ENCODE data around the gene ME2. TPM values are rescaled to one million over a fixed set of nuclear protein-coding genes. Genes with fewer than 3 reads are reported as not detected.
"Not testable (repeated sequence)": the region's sequence is repeated elsewhere in the genome, so short reads cannot be mapped to it uniquely, and the experiment has no call there.

ME2 gene
- total RNA-seq, 1 donor from 2014 or later: 41.9 TPM

GRCh38 chr18:50850307-50851065 lies 28.4 kb upstream of the ME2 start:
- no peaks in the 10 kb centered on the region for H3K36me3 Mint-ChIP-seq (ENCODE audit: unreplicated experiment)
- no peaks in the 10 kb centered on the region for H3K4me1 Mint-ChIP-seq (ENCODE audit: low read depth, unreplicated experiment)
- no peak for TF ChIP-seq CTCF (IDR thresholded peaks at IDR 0.05; ENCODE audit: partially characterized antibody, unreplicated experiment)
- H3K27ac Mint-ChIP-seq (ENCODE audit: unreplicated experiment): no peak overlapping the region
- DNase-seq: no peak
- H3K27me3 Mint-ChIP-seq (ENCODE audit: unreplicated experiment): peaks cover 5% of the 10 kb centered on the region
- peaks cover 4% of the 10 kb centered on the region for H3K9me3 Mint-ChIP-seq (ENCODE audit: unreplicated experiment)
- H3K4me3 Mint-ChIP-seq (ENCODE audit: unreplicated experiment): no peak overlapping the region

GRCh38 chr18:50853863-50854271 lies 25.1 kb upstream of the ME2 start:
- TF ChIP-seq CTCF (IDR thresholded peaks at IDR 0.05; ENCODE audit: partially characterized antibody, unreplicated experiment): no peak
- peaks cover 4% of the 10 kb centered on the region for H3K9me3 Mint-ChIP-seq (ENCODE audit: unreplicated experiment)
- no peak for DNase-seq
- no peak overlapping the region for H3K27ac Mint-ChIP-seq (ENCODE audit: unreplicated experiment)
- no peaks in the 10 kb centered on the region for H3K36me3 Mint-ChIP-seq (ENCODE audit: unreplicated experiment)
- no peaks in the 10 kb centered on the region for H3K4me1 Mint-ChIP-seq (ENCODE audit: low read depth, unreplicated experiment)
- H3K27me3 Mint-ChIP-seq (ENCODE audit: unreplicated experiment): peaks cover 5% of the 10 kb centered on the region
- no peak overlapping the region for H3K4me3 Mint-ChIP-seq (ENCODE audit: unreplicated experiment)

DNA sequence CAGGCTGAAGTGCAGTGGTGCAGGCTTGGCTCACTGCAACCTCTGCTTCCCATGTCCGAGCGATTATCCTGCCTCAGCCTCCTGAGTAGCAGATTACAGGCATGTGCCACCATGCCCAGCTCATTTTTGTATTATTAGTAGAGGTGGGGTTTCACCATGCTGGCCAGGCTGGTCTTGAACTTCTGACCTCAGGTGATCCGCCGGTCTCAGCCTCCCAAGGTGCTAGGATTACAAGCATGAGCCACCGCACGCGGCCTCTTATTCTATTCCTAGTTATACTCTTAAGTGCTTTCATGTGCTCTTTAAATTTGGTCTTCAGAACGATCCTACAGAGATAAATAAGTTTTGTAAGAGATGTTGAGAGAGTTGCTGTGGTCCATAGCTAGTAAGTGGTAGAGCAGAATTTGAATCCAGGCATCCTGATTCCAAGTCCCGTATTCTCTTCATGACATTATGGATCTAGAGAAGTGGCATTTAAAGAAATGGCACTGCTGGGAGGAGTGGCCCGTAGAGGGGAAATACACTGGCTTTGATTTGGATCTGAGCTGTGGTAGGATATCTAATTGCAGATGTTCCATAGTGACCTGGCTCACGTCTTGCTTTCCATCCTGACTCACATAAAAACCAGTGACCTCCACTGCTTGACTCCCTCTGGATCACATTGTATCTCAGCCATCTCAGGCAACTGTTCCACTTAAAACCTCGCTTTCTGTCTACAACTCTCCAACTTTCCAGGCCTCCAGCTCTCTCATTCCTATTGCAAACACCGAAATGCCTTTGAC lies 22.8 kb upstream of the ME2 start:
- no peaks in the 10 kb centered on the region for H3K36me3 Mint-ChIP-seq (ENCODE audit: unreplicated experiment)
- DNase-seq: no peak
- H3K9me3 Mint-ChIP-seq (ENCODE audit: unreplicated experiment): peaks cover 4% of the 10 kb centered on the region
- no peak overlapping the region for H3K4me3 Mint-ChIP-seq (ENCODE audit: unreplicated experiment)
- H3K27ac Mint-ChIP-seq (ENCODE audit: unreplicated experiment): no peak overlapping the region
- H3K27me3 Mint-ChIP-seq (ENCODE audit: unreplicated experiment): peaks cover 5% of the 10 kb centered on the region
- TF ChIP-seq CTCF (IDR thresholded peaks at IDR 0.05; ENCODE audit: partially characterized antibody, unreplicated experiment): no peak
- peaks cover 6% of the 10 kb centered on the region for H3K4me1 Mint-ChIP-seq (ENCODE audit: low read depth, unreplicated experiment)

DNA sequence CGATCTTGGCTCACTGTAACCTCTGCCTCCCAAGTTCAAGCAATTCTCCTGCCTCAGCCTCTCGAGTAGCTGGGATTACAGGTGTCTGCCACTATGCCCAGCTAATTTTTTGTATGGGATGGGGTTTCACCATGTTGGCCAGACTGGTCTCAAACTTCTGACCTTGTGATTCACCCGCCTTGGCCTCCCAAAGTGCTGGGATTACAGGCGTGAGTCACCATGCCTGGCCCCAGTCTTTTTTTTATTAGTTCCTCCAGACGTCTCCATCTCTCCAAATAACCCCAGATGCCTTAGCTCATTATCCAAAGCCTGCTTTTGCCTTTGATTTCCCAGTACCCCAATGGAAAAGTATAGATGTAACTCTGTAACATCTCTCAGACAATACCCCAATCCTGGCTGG lies 21.8 kb upstream of the ME2 start:
- H3K27me3 Mint-ChIP-seq (ENCODE audit: unreplicated experiment); H3K4me1 Mint-ChIP-seq (ENCODE audit: low read depth, unreplicated experiment); H3K27ac Mint-ChIP-seq (ENCODE audit: unreplicated experiment); H3K36me3 Mint-ChIP-seq (ENCODE audit: unreplicated experiment); H3K4me3 Mint-ChIP-seq (ENCODE audit: unreplicated experiment); H3K9me3 Mint-ChIP-seq (ENCODE audit: unreplicated experiment); DNase-seq: not testable (repeated sequence)

- Mint-ChIP-seq H3K27ac (ENCODE audit: unreplicated experiment) (no peak overlapping the region), H3K27me3 (ENCODE audit: unreplicated experiment) (no peaks in the 10 kb centered on the region), H3K4me3 (ENCODE audit: unreplicated experiment) (no peak overlapping the region), H3K36me3 (ENCODE audit: unreplicated experiment) (no peaks in the 10 kb centered on the region), H3K9me3 (ENCODE audit: unreplicated experiment) (peaks cover 1% of the 10 kb centered on the region), H3K4me1 (ENCODE audit: low read depth, unreplicated experiment) (peaks cover 6% of the 10 kb centered on the region)
- TF ChIP-seq CTCF (IDR thresholded peaks at IDR 0.05; ENCODE audit: partially characterized antibody, unreplicated experiment): no peak
- no peak for DNase-seq
Measured at GRCh38 chr18:50857694-50858093, 21.2 kb upstream of the ME2 start.
